ENCODE data around the gene KLHL12. TPM values are rescaled to one million over a fixed set of nuclear protein-coding genes. Genes with fewer than 3 reads are reported as not detected.
"Not testable (repeated sequence)": the region's sequence is repeated elsewhere in the genome, so short reads cannot be mapped to it uniquely, and the experiment has no call there.

KLHL12 gene
- total RNA-seq, 2 donors from 2014 or later: 28.9 to 35.0 TPM

- intact Hi-C loops (cut with DNase I, micrococcal nuclease): not testable (repeated sequence)
Measured at GRCh38 chr1:202903808-202904207, 23.2 kb downstream of the KLHL12 start.

GRCh38 chr1:202901555-202901954, 25.5 kb downstream of the KLHL12 start:
- DNase-seq (no peak), ATAC-seq (no peak)
- intact Hi-C loops (cut with DNase I, micrococcal nuclease): no loop called here

More at GRCh38 chr1:202903808-202904207, 23.2 kb downstream of the KLHL12 start:
- not testable (repeated sequence) for DNase-seq, ATAC-seq

GRCh38 chr1:202892501-202892900, 34.5 kb downstream of the KLHL12 start:
- intact Hi-C loops (cut with DNase I, micrococcal nuclease): no loop called here
- ATAC-seq (no peak), DNase-seq (no peak)

GRCh38 chr1:202890392-202890791, 36.6 kb downstream of the KLHL12 start:
- DNase-seq (no peak), ATAC-seq (no peak)
- intact Hi-C loops (cut with DNase I, micrococcal nuclease): no loop called here

- DNase-seq (peak; percentile 95 to 97), ATAC-seq (peak; percentile 94)
- intact Hi-C loops (cut with DNase I, micrococcal nuclease): no loop called here
Measured at GRCh38 chr1:202888531-202889360, 38.3 kb downstream of the KLHL12 start, which contains the start of gene RABIF. Gene RABIF, minus strand, starts transcription at chr1:202889149. Its CDS starts 51 bp downstream, at chr1:202889098.

GRCh38 chr1:202888221-202888530, 38.9 kb downstream of the KLHL12 start:
- no peak for ATAC-seq
- intact Hi-C loops (cut with DNase I, micrococcal nuclease): no loop called here

GRCh38 chr1:202880961-202881460, 46.0 kb downstream of the KLHL12 start:
- intact Hi-C loops (cut with DNase I, micrococcal nuclease): no loop called here
- DNase-seq: no peak
- ATAC-seq: no peak

More at GRCh38 chr1:202888221-202888530, 38.9 kb downstream of the KLHL12 start:
- DNase-seq: no peak

GRCh38 chr1:202880062-202880461, 47.0 kb downstream of the KLHL12 start:
- ATAC-seq (peak; percentile 88), DNase-seq (no peak)
- intact Hi-C loops (cut with DNase I, micrococcal nuclease): no loop called here

- ATAC-seq: no peak
- intact Hi-C loops (cut with DNase I, micrococcal nuclease): no loop called here
- DNase-seq: no peak
Measured at GRCh38 chr1:202879128-202879527, 47.9 kb downstream of the KLHL12 start.

- no peak for ATAC-seq
- intact Hi-C loops (cut with DNase I, micrococcal nuclease): no loop called here
- DNase-seq: no peak
Measured at GRCh38 chr1:202873026-202873425, 54.0 kb downstream of the KLHL12 start.

- DNase-seq (no peak), ATAC-seq (no peak)
- intact Hi-C loops (cut with DNase I, micrococcal nuclease): no loop called here
Measured at GRCh38 chr1:202871367-202871766, 55.7 kb downstream of the KLHL12 start.

- ATAC-seq: peak; percentile 7
- intact Hi-C loops (cut with DNase I, micrococcal nuclease): no loop called here
- DNase-seq: no peak
Measured at GRCh38 chr1:202862679-202863560, 64.1 kb downstream of the KLHL12 start.

GRCh38 chr1:202861420-202862132, 65.5 kb downstream of the KLHL12 start:
- DNase-seq (peak; percentile 94 to 95), ATAC-seq (peak; percentile 87)
- intact Hi-C loops (cut with DNase I, micrococcal nuclease): no loop called here

- DNase-seq (peak; percentile 84 to 89), ATAC-seq (peak; percentile 80)
- intact Hi-C loops (cut with DNase I, micrococcal nuclease): no loop called here
Measured at GRCh38 chr1:202860744-202861419, 66.2 kb downstream of the KLHL12 start.

GRCh38 chr1:202858789-202859414, 68.1 kb downstream of the KLHL12 start:
- intact Hi-C loops (cut with DNase I, micrococcal nuclease): no loop called here
- DNase-seq (no peak), ATAC-seq (no peak)

- intact Hi-C loops (cut with DNase I, micrococcal nuclease): no loop called here
- ATAC-seq (no peak), DNase-seq (peak in 1 of 2 donors; percentile 53)
Measured at GRCh38 chr1:202858331-202858730, 68.7 kb downstream of the KLHL12 start.

- intact Hi-C loops (cut with DNase I, micrococcal nuclease): no loop called here
- peak; percentile 47 for ATAC-seq
Measured at GRCh38 chr1:202857136-202857610, 69.9 kb downstream of the KLHL12 start.

GRCh38 chr1:202856014-202856413, 71.0 kb downstream of the KLHL12 start:
- ATAC-seq: no peak
- intact Hi-C loops (cut with DNase I, micrococcal nuclease): no loop called here
- no peak for DNase-seq

More at GRCh38 chr1:202857136-202857610, 69.9 kb downstream of the KLHL12 start:
- DNase-seq: peak; percentile 39 to 46

Measured in left colon (tissue), 2 donors.